Measurements from ENCODE around the gene KIF12.

The KIF12 gene

DNA sequence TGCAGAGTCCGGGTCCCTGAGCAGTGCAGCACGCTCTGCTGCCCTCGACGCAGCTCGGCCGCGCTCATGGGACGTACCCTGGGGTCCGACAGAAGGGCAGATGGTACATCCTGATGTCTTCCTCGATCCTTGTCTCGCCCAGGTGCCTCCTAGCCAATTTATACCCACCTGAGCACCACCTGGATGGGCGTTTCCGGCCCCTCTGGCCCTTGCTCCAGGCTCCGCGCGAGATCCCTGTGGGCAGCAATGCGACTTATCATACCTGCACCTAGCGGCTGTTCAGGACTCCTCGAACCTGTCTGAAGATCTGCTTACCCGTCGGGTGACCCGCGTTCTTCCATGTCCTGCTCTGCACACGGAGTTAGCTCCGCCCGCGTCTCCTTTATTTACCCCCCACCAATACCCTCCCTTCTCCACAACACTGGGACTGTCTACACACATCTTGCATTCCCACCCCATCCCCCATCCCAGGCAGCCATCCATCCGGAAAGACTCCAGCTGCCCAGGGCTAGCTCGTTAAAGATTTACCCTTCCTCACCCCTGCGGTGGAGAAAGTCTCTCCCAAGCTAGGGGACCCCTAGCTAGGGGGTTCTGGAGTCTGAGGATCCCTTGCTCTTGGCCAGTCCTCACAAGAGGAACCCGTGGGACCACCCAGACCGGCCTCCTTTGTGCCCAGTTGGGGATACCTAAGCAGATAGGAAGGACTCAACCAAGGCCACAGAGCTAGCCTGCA, at the start of gene KIF12:
Gene KIF12, minus strand, starts transcription at position 357 of the 733 bp plus-strand sequence. Its CDS starts 16 bp downstream, at position 341.
- H3K4me3 ChIP-seq (ENCODE audit: low read length), result peak within 1 kb of the TSS; percentile 24
- no peak for DNase-seq (ENCODE audit: low read depth)
- TF ChIP-seq, protein P1, sequence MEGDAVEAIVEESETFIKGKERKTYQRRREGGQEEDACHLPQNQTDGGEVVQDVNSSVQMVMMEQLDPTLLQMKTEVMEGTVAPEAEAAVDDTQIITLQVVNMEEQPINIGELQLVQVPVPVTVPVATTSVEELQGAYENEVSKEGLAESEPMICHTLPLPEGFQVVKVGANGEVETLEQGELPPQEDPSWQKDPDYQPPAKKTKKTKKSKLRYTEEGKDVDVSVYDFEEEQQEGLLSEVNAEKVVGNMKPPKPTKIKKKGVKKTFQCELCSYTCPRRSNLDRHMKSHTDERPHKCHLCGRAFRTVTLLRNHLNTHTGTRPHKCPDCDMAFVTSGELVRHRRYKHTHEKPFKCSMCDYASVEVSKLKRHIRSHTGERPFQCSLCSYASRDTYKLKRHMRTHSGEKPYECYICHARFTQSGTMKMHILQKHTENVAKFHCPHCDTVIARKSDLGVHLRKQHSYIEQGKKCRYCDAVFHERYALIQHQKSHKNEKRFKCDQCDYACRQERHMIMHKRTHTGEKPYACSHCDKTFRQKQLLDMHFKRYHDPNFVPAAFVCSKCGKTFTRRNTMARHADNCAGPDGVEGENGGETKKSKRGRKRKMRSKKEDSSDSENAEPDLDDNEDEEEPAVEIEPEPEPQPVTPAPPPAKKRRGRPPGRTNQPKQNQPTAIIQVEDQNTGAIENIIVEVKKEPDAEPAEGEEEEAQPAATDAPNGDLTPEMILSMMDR (conservative IDR thresholded peaks at IDR 0.05; ENCODE audit: low read depth, low read length), result no peak

DNA sequence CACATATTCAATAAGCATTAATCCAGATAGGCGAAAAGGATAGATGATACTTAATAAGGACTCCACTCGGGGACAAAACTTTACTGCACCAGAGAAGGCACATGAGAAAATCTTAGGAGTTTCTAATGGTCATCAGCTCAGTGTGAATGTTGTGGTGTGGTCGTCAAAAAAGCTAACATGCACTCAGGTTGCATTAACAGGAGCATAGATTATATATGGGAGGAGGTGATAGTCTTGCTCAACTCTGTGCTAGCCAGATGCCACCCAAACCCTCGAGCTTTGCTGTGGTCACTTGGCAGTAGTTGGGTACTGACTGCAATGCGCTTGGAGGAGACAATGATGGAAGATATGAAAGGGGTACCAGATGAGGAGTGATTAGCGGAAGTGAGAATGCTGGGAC, 47.6 kb upstream of the KIF12 start:
- TF ChIP-seq, protein P1 (conservative IDR thresholded peaks at IDR 0.05; ENCODE audit: low read depth, low read length), result no peak
- no peak for DNase-seq (ENCODE audit: low read depth)
- H3K4me3 ChIP-seq (ENCODE audit: low read length), result no peak overlapping the region

DNA sequence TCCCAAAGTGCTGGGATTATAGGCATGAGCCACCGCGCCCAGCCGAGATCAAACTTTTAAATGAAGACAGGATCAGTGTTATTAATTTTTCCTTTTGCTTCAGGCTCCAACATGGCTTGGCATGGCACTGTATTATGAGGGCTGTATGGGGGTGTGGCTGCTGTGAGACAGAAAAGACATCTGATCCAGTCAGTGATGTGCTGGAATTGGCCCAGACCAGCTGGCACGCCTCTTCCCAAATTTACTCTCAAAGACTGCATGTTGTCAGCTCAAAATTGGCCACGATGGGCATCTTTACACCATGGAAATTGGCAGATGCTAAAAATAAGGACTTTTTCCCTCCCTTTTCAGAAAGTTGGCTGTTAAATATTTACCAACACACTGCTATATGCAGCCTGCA, 44.1 kb upstream of the KIF12 start:
- TF ChIP-seq, protein P1 (conservative IDR thresholded peaks at IDR 0.05; ENCODE audit: low read depth, low read length), result no peak
- no peak overlapping the region for H3K4me3 ChIP-seq (ENCODE audit: low read length)
- no peak for DNase-seq (ENCODE audit: low read depth)

DNA sequence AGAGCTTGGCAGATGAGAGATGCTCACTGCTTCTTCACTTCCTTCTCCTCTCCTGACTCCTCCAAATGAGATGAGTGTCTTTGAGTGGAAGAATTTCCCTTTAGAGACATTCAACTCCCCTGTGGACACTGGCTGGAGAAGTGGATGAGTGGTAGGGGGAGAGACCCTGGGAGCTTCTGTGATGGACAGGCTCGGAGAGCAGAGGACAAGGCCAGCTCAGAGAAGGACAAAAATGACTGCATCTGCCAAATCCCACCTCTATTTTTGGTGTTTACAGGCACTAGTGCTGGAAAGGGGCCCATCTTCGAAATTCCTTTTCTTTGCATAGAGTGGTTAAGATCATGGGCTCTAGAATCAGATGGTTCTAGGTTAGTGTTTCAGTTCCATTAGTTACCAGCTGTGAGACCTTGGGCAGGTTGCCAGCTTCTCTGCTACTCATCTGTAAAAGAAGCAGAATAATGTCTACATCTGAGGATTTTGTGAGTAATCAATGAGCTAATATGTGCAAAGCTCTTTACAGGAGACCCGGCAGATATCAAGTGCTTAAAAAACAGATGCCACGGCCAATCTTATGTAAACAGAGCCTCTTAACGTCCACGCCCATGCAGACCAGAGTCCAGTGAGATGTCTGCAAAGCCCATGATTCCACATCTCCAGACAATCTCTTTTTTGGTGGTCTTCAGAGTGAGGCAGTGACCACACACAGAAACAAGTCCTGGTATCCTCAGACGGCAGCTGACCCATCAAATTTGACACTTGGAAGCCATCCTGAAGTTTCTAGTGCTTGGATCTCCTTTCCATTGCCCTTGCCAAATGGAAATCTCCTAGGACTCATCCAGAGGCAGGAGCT, 42.7 kb upstream of the KIF12 start:
- TF ChIP-seq, protein P1 (conservative IDR thresholded peaks at IDR 0.05; ENCODE audit: low read depth, low read length), result no peak
- H3K4me3 ChIP-seq (ENCODE audit: low read length), result no peak overlapping the region
- no peak for DNase-seq (ENCODE audit: low read depth)

DNA sequence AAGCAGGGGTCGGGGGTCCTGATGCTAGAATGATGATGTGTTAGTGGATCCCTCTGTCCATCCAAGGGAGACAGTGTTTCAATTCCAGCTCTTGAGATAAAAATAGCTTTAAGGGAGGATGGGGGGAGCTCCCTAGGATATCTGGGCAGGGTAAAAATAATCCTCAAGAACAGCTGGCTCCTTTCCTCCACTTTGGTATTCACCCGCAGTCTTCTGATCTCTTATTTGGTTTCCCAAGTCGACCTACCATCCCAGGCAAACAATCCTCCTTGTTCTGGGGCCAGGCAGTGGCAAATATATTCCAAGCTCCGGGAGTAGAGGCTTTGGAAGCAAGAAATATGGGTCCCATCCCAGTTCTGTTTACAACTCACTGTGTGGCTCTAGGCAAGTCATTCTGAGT, 41.8 kb upstream of the KIF12 start:
- DNase-seq (ENCODE audit: low read depth), result no peak
- TF ChIP-seq, protein P1 (conservative IDR thresholded peaks at IDR 0.05; ENCODE audit: low read depth, low read length), result no peak

DNA sequence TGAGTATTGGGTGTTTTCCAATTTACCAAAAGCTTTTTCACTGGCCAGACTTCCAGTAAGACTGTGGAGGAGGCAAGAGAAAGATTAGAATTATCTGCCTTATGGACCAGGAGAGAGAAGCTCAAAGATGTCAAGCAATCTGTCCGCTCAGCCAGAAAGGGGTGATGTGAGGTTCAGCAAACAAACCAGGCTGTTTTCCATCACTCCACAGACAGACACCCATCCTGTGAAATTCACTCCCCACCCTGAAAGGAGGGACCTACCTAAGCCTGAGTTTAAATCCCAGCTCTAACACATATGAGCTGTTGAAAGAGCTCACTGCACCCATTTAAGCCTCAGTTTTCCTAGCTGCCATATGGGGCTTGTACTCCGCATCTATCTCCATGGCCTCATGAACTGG, 41.3 kb upstream of the KIF12 start:
- DNase-seq (ENCODE audit: low read depth), result no peak
- TF ChIP-seq, protein P1 (conservative IDR thresholded peaks at IDR 0.05; ENCODE audit: low read depth, low read length), result no peak
- no peak overlapping the region for H3K4me3 ChIP-seq (ENCODE audit: low read length)

More for the DNA sequence above, 41.8 kb upstream of the KIF12 start:
- no peak overlapping the region for H3K4me3 ChIP-seq (ENCODE audit: low read length)
